IgD-negative memory B cell (primary cell): ENCODE results near the gene NDRG2. TPM values are rescaled to one million over a fixed set of nuclear protein-coding genes. Genes with fewer than 3 reads are reported as not detected.

Experiments used
- H3K27ac Mint-ChIP-seq, 3 donors: one replicate each; pipeline ENCODE4 v1.8.0; 2020 to 2022; ENCODE audit warnings: mild to moderate bottlenecking in 3 of 3, mixed read lengths in 3 of 3, moderate library complexity in 1 of 3
- H3K27me3 Mint-ChIP-seq: one replicate; pipeline ENCODE4 v1.8.0; 2021; ENCODE audit warnings: mixed read lengths
- H3K36me3 Mint-ChIP-seq: one replicate; pipeline ENCODE4 v1.8.0; 2020; ENCODE audit warnings: mild to moderate bottlenecking, mixed read lengths
- H3K4me1 Mint-ChIP-seq, 3 donors: one replicate each; pipeline ENCODE4 v1.8.0; 2020 to 2022; ENCODE audit warnings: mixed read lengths in 3 of 3, mild to moderate bottlenecking in 1 of 3
- H3K4me3 Mint-ChIP-seq, 4 donors: one replicate each; pipeline ENCODE4 v1.8.0; 2020 to 2022; ENCODE audit warnings: mild to moderate bottlenecking in 4 of 4, mixed read lengths in 4 of 4, moderate library complexity in 3 of 4
- H3K9me3 Mint-ChIP-seq, 3 donors: one replicate each; pipeline ENCODE4 v1.8.0; 2020 to 2021; ENCODE audit warnings: mixed read lengths in 3 of 3, mild to moderate bottlenecking in 1 of 3
- polyA plus RNA-seq: library from polyadenylated mRNA; unstranded; fragments of 300-500 nt; fragmentation: Illumina TruSeq; gene quantifications from one replicate; pipeline ENCODE4 v1.2.3, GENCODE V29; 2021

Gene NDRG2
- polyA plus RNA-seq, result 4.9 TPM

- H3K4me3 Mint-ChIP-seq, result peak within 1 kb of the TSS; percentile 89 to 94 (median 92)
- H3K27ac Mint-ChIP-seq, result peak within 1 kb of the TSS in 2 of 3 donors; percentile 36 to 39
- peaks cover 22% of the 10 kb centered on the region for H3K27me3 Mint-ChIP-seq
- no peaks in the 10 kb centered on the region for H3K9me3 Mint-ChIP-seq
- peaks cover 0 to 9% (median 8%) of the 10 kb centered on the region in 3 donors for H3K4me1 Mint-ChIP-seq
- H3K36me3 Mint-ChIP-seq, result peaks cover 9% of the 10 kb centered on the region
These were observed at the start of gene NDRG2 for GRCh38 chr14:21024585-21025370. NDRG2 (minus strand) TSS chr14:21025061; CDS start chr14:21023315, 1,746 bp downstream.

- Mint-ChIP-seq H3K36me3 (no peaks in the 10 kb centered on the region), H3K27me3 (peaks cover 25% of the 10 kb centered on the region), H3K27ac (no peak overlapping the region), H3K4me1 (peaks cover 8 to 27% (median 21%) of the 10 kb centered on the region in 3 donors), H3K9me3 (no peaks in the 10 kb centered on the region), H3K4me3 (peak overlapping the region in 1 of 4 donors; percentile 16)
These were observed 49.1 kb upstream of the NDRG2 start for GRCh38 chr14:21073921-21074320.

- peaks cover 33% of the 10 kb centered on the region for H3K27me3 Mint-ChIP-seq
These were observed 48.0 kb upstream of the NDRG2 start for GRCh38 chr14:21072781-21073339.

GRCh38 chr14:21072031-21072473 lies 47.2 kb upstream of the NDRG2 start:
- Mint-ChIP-seq H3K27ac (peak overlapping the region in 1 of 3 donors; percentile 90), H3K36me3 (no peaks in the 10 kb centered on the region), H3K4me3 (peak overlapping the region; percentile 80 to 95 (median 90)), H3K27me3 (peaks cover 38% of the 10 kb centered on the region), H3K9me3 (no peaks in the 10 kb centered on the region), H3K4me1 (peaks cover 14 to 34% (median 26%) of the 10 kb centered on the region in 3 donors)

More at GRCh38 chr14:21072781-21073339, 48.0 kb upstream of the NDRG2 start:
- Mint-ChIP-seq H3K4me1 (peaks cover 14 to 34% (median 26%) of the 10 kb centered on the region in 3 donors), H3K9me3 (no peaks in the 10 kb centered on the region), H3K4me3 (peak overlapping the region in 1 of 4 donors; percentile 86), H3K36me3 (no peaks in the 10 kb centered on the region), H3K27ac (no peak overlapping the region)

GRCh38 chr14:21071225-21072030 lies 46.6 kb upstream of the NDRG2 start:
- peaks cover 14 to 34% (median 26%) of the 10 kb centered on the region in 3 donors for H3K4me1 Mint-ChIP-seq
- H3K27ac Mint-ChIP-seq, result peak overlapping the region in 2 of 3 donors; percentile 5 to 90
- no peaks in the 10 kb centered on the region for H3K9me3 Mint-ChIP-seq
- H3K4me3 Mint-ChIP-seq, result peak overlapping the region; percentile 80 to 95 (median 90)
- no peaks in the 10 kb centered on the region for H3K36me3 Mint-ChIP-seq
- H3K27me3 Mint-ChIP-seq, result peaks cover 43% of the 10 kb centered on the region

- peak overlapping the region in 2 of 3 donors; percentile 5 to 90 for H3K27ac Mint-ChIP-seq
- H3K4me3 Mint-ChIP-seq, result peak overlapping the region; percentile 80 to 95 (median 90)
- no peaks in the 10 kb centered on the region for H3K36me3 Mint-ChIP-seq
- H3K27me3 Mint-ChIP-seq, result peaks cover 45% of the 10 kb centered on the region
- peaks cover 14 to 32% (median 26%) of the 10 kb centered on the region in 3 donors for H3K4me1 Mint-ChIP-seq
- no peaks in the 10 kb centered on the region for H3K9me3 Mint-ChIP-seq
These were observed 45.9 kb upstream of the NDRG2 start for GRCh38 chr14:21070610-21071224.

GRCh38 chr14:21070083-21070609 lies 45.3 kb upstream of the NDRG2 start, which contains the start of gene ARHGEF40:
ARHGEF40 (plus strand) TSS chr14:21070304; CDS start chr14:21070397, 93 bp downstream.
- Mint-ChIP-seq H3K4me3 (peak within 1 kb of the TSS; percentile 80 to 95 (median 90)), H3K27me3 (peaks cover 49% of the 10 kb centered on the region), H3K4me1 (peaks cover 14 to 31% (median 26%) of the 10 kb centered on the region in 3 donors), H3K9me3 (no peaks in the 10 kb centered on the region), H3K27ac (peak within 1 kb of the TSS in 2 of 3 donors; percentile 5 to 90), H3K36me3 (no peaks in the 10 kb centered on the region)

GRCh38 chr14:21069388-21070082 lies 44.7 kb upstream of the NDRG2 start:
- H3K27me3 Mint-ChIP-seq, result peaks cover 53% of the 10 kb centered on the region
- peaks cover 14 to 31% (median 26%) of the 10 kb centered on the region in 3 donors for H3K4me1 Mint-ChIP-seq
- H3K36me3 Mint-ChIP-seq, result no peaks in the 10 kb centered on the region
- peak overlapping the region in 1 of 3 donors; percentile 83 for H3K27ac Mint-ChIP-seq
- peak overlapping the region; percentile 75 to 93 (median 89) for H3K4me3 Mint-ChIP-seq
- H3K9me3 Mint-ChIP-seq, result no peaks in the 10 kb centered on the region

GRCh38 chr14:21068521-21069387 lies 43.9 kb upstream of the NDRG2 start:
- Mint-ChIP-seq H3K4me3 (peak overlapping the region; percentile 75 to 93 (median 89)), H3K36me3 (no peaks in the 10 kb centered on the region), H3K4me1 (peaks cover 14 to 31% (median 26%) of the 10 kb centered on the region in 3 donors), H3K9me3 (no peaks in the 10 kb centered on the region), H3K27ac (peak overlapping the region in 2 of 3 donors; percentile 22 to 83), H3K27me3 (peaks cover 55% of the 10 kb centered on the region)

- H3K4me3 Mint-ChIP-seq, result peak overlapping the region in 1 of 4 donors; percentile 65
- no peaks in the 10 kb centered on the region for H3K9me3 Mint-ChIP-seq
- no peak overlapping the region for H3K27ac Mint-ChIP-seq
- H3K4me1 Mint-ChIP-seq, result peaks cover 14 to 25% (median 19%) of the 10 kb centered on the region in 3 donors
- peaks cover 50% of the 10 kb centered on the region for H3K27me3 Mint-ChIP-seq
- H3K36me3 Mint-ChIP-seq, result no peaks in the 10 kb centered on the region
These were observed 42.1 kb upstream of the NDRG2 start for GRCh38 chr14:21066882-21067502.

GRCh38 chr14:21063479-21063878 lies 38.6 kb upstream of the NDRG2 start:
- no peaks in the 10 kb centered on the region for H3K9me3 Mint-ChIP-seq
- H3K27me3 Mint-ChIP-seq, result peaks cover 41% of the 10 kb centered on the region
- H3K36me3 Mint-ChIP-seq, result no peaks in the 10 kb centered on the region
- no peak overlapping the region for H3K27ac Mint-ChIP-seq
- no peak overlapping the region for H3K4me3 Mint-ChIP-seq
- peaks cover under 1 to 3% (median 2%) of the 10 kb centered on the region in 3 donors for H3K4me1 Mint-ChIP-seq

- no peak overlapping the region for H3K27ac Mint-ChIP-seq
- no peaks in the 10 kb centered on the region for H3K9me3 Mint-ChIP-seq
- H3K36me3 Mint-ChIP-seq, result no peaks in the 10 kb centered on the region
- no peaks in the 10 kb centered on the region for H3K4me1 Mint-ChIP-seq
- no peak overlapping the region for H3K4me3 Mint-ChIP-seq
- peaks cover 28% of the 10 kb centered on the region for H3K27me3 Mint-ChIP-seq
These were observed 36.4 kb upstream of the NDRG2 start for GRCh38 chr14:21061347-21061668.
